HG02943 (cell line): Measurements from ENCODE around the gene GRIA3.
A peak's percentile ranks its signal among the peaks of the same experiment; 100 is the strongest.
"Not testable (repeated sequence)": the region's sequence is repeated elsewhere in the genome, so short reads cannot be mapped to it uniquely, and the experiment has no call there.

Experiments
- ATAC-seq: cut with Tn5 transposase; IDR thresholded peaks from one replicate; pipeline ENCODE4 v1.9.1; 2021; ENCODE audit warnings: mild to moderate bottlenecking, low read depth, moderate library complexity; ENCODE audit not compliant: unreplicated experiment

Gene GRIA3

GRCh38 chrX:123267220-123267619 is 83.1 kb downstream of the GRIA3 start:
- no peak for ATAC-seq

- no peak for ATAC-seq
These were observed 87.8 kb downstream of the GRIA3 start for GRCh38 chrX:123271902-123272301.

DNA sequence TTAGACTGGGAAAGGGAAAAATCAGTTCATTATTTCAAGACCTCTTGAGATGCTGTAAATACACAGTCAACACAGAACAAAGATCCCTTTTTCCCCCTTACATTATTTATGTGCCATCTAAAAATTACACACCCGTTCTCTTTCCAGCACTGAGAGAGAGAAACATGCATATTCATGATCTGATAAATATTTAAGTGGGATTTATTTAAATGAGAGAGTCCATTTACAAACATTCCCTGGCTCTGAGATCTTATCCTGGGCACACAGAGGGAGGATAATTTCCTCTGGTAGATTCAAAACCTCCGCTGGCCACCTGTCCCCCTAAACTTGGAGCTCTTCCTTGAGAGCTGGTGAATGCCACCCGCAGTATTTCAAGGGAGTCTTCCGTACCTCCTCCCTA is 88.6 kb downstream of the GRIA3 start:
- ATAC-seq: no peak

DNA sequence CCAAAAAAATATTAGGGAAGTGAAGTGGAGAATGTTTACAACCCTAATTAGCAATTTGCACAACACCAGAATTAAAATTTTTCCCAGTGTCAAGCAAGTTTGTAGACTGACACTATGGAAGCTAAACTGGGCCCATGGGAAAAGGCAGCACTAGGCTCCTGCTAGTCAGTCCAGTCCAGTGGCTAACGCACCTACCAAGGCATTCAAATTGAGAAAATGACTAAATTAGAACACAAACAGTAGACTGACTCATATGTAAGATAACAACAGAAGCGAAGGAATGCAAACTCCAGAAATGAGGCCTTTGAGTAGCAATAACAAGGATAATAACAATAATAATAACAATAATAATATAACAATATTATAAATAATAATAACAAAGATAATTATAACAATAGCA is 90.7 kb downstream of the GRIA3 start:
- no peak for ATAC-seq

- no peak for ATAC-seq
These were observed 93.3 kb downstream of the GRIA3 start for GRCh38 chrX:123277347-123277746.

DNA sequence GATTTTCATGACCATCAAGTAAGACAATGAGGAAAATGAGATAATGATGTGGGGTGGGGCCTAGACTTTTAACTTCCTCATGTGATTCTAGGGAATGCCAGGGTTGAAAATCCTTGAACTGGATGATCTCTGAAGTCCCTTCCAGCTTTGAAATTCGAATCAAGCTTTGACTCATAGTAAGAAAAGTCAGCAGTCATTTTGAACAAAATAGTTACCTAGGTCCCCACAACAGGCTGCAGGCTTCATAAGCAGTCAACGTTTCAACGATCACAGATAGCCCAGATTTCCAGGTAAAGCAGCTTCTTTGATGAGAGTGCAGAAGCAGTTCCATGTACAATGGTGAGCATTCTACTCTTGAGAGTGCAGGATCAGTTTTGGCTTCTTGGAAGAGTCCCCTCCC is 93.7 kb downstream of the GRIA3 start:
- no peak for ATAC-seq

- no peak for ATAC-seq
These were observed 98.2 kb downstream of the GRIA3 start for GRCh38 chrX:123282241-123282640.

GRCh38 chrX:123283407-123283806 is 99.3 kb downstream of the GRIA3 start:
- ATAC-seq: not testable (repeated sequence)

- ATAC-seq: no peak
These were observed 107.5 kb downstream of the GRIA3 start for GRCh38 chrX:123291623-123292022.

- no peak for ATAC-seq
These were observed 113.9 kb downstream of the GRIA3 start for GRCh38 chrX:123298026-123298425.

DNA sequence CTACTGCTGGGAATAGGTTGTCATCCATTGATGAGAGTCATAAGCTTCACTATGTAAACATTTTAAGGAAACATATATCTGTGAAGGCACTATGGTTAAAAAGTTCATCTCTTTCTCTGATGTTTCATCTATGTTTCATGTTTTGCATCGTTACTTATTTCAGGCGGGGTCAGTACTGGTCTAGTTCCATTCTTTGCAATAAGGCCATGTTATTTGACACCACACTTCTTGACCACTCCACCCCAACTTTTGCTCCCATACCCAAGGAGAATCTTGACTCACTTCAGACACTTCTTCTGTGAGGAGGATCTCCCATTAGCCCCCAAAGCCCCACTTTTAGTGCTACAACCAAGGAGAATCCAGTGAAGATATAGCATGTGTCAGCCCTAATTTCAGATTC is 119.4 kb downstream of the GRIA3 start:
- no peak for ATAC-seq

- ATAC-seq: no peak
These were observed 124.6 kb downstream of the GRIA3 start for GRCh38 chrX:123308658-123309057.

- no peak for ATAC-seq
These were observed 126.0 kb downstream of the GRIA3 start for GRCh38 chrX:123310112-123310511.

GRCh38 chrX:123311486-123311885 is 127.4 kb downstream of the GRIA3 start:
- ATAC-seq: no peak

- ATAC-seq: no peak
These were observed 129.4 kb downstream of the GRIA3 start for GRCh38 chrX:123313486-123313885.

- no peak for ATAC-seq
These were observed 136.5 kb downstream of the GRIA3 start for GRCh38 chrX:123320622-123321021.

DNA sequence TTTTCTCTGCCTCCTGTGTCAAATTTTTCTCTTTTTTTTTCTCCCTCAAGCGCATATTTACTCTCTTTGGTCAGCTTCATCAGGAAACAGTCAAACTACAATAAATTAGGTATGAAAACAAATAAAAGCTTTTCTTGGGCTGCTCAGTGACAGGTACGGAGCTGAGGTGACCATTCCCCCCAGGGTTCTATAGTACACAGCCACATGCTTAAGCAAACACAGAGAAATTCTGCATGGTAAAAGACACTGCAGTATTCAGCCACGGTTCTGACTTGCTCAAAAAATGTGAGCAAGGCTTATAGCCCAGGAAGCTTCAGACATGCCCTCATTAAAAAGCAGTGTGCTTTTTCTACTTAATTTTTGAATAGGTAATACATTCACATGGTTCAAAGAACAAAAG is 138.5 kb downstream of the GRIA3 start:
- ATAC-seq: no peak

DNA sequence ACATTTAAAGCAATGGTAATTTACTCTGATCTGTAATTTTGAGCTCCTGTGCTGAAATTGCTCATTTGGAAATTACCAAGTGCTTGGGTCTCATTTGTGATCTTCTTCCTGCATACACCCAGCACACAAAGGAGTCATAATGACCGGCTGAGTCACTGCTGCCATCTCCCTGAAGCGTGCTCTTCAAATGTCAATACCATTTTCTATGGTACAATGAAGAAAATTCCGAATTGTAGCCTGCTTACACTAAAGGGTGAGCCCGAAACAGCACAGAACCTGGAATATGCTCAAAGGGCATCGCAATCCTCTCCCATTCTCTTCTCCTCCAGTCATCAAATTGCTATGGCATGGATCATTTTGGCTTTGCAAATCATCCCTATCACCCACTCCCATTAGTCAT is 140.5 kb downstream of the GRIA3 start:
- ATAC-seq: no peak

DNA sequence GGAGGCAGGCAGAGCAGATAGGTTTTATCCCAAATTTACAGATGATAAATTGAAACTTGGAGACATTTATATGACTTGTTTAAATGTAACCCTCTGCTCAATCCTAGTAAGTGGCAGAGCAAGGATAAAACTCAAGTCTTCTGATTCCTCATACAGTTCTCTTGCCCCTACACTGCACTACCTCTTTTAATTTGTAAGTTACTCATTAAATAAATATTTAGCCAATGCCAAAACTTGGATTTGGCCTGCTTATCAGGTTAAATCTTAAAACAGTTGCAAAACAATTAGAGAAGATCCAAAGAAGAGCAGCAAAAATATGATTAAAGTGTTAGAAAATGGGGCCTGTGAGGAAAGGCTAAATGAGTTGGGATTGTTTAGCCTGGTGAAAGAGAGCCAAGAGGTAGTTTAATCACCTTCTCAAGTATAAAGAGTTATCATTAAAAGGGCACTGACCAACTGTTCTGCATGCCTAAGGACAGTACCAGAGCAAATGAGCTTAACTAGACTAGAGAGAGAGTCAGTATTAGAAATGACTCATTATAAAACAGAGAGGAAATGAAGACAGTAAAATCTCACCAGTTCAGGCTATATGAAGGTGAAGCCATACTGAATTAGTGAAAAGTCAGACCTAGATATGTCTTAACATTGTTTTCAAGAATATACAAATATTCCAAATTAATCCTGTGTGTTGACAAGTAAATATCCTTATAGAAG is 146.3 kb downstream of the GRIA3 start:
- ATAC-seq: peak; percentile 62

GRCh38 chrX:123331349-123331748 is 147.3 kb downstream of the GRIA3 start:
- ATAC-seq: no peak

- ATAC-seq: no peak
These were observed 147.8 kb downstream of the GRIA3 start for GRCh38 chrX:123331859-123332258.

DNA sequence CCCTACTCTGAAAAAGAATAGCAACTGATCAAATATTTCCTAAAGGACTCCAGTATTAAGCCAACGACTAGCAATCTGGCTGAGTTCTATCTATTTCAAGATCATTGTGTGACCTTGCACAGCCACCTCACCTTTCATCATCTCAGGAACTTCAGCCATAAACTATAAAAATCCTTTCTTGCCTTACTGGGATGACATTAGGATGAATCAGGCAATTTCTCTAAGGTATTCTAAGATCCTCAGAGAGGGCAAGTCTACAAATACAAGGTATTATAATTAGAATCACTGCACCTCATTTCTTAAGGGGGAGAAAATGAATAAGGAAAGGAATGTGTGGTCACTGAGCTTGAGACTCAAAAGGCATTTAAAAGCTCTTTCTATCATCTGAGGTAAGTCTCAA is 152.6 kb downstream of the GRIA3 start:
- ATAC-seq: no peak
